ENCODE data around the gene MTHFD1L. TPM values are rescaled to one million over a fixed set of nuclear protein-coding genes. Genes with fewer than 3 reads are reported as not detected.

Gene MTHFD1L
- total RNA-seq, 1 donor from 2014 or later = 59.1 TPM

GRCh38 chr6:151096255-151096612 is 230.7 kb downstream of the MTHFD1L start:
- no peak overlapping the region for H3K4me3 Mint-ChIP-seq
- no peak for TF ChIP-seq CTCF (IDR thresholded peaks at IDR 0.05; ENCODE audit: unreplicated experiment)
- peak overlapping the region; percentile 65 for H3K27ac Mint-ChIP-seq
- no peak for DNase-seq (ENCODE audit: low spot score in 2 of 2, unreplicated experiment in 2 of 2)
- peaks cover 37% of the 10 kb centered on the region for H3K4me1 Mint-ChIP-seq
- H3K36me3 Mint-ChIP-seq = peaks cover 32% of the 10 kb centered on the region
- peaks cover 4% of the 10 kb centered on the region for H3K9me3 Mint-ChIP-seq
- H3K27me3 Mint-ChIP-seq (ENCODE audit: low read depth) = no peaks in the 10 kb centered on the region

DNA sequence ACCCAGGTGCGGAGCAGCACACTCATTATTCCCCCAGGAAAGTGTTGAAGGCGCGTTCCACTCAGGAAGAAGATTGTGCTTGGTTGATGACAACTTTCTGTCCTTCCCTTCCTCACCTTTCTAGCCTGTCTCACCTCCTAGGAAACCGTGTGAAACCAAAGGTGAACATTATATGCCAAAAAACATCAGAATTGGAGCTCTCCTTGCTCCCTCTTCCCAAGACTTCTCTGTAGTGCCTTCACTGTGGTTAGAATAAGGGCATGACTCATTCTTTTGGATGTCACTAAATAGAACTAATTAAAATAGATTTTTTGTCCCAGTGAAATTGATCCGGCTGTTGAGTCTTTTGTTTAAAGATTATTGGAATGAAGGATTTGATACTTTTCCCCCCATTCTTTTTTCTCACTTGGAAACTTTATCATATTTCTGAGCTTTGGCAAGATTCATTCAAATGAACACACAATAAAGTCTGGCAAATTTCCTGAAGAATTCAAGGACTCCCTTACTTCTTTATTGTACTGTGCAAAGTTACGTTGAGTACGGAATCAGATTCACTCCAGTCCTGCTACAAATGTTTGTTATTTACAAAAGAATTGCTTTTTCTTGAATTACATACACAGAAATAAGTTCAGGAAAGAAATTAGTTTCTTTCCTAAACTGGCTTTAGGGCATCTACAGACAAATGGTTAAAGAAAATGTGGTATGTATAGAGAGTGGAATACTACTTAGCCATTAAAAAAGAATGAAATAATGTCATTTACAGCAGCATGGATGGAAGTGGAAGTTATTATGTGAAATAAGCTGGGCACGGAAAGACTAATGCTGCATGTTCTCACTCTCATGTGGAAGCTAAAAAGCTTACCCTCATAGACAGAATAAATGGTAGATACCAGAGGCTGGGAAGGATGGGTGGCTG is 231.4 kb downstream of the MTHFD1L start:
- no peak for DNase-seq (ENCODE audit: low spot score in 2 of 2, unreplicated experiment in 2 of 2)
- Mint-ChIP-seq H3K9me3 (peaks cover 4% of the 10 kb centered on the region), H3K4me3 (no peak overlapping the region), H3K27ac (peak overlapping the region; percentile 65), H3K36me3 (peaks cover 32% of the 10 kb centered on the region), H3K27me3 (ENCODE audit: low read depth) (no peaks in the 10 kb centered on the region), H3K4me1 (peaks cover 38% of the 10 kb centered on the region)
- no peak for TF ChIP-seq CTCF (IDR thresholded peaks at IDR 0.05; ENCODE audit: unreplicated experiment)

GRCh38 chr6:151098166-151098565 is 232.7 kb downstream of the MTHFD1L start:
- peaks cover 33% of the 10 kb centered on the region for H3K4me1 Mint-ChIP-seq
- H3K27me3 Mint-ChIP-seq (ENCODE audit: low read depth) = no peaks in the 10 kb centered on the region
- no peak for TF ChIP-seq CTCF (IDR thresholded peaks at IDR 0.05; ENCODE audit: unreplicated experiment)
- no peak overlapping the region for H3K4me3 Mint-ChIP-seq
- H3K9me3 Mint-ChIP-seq = peaks cover 4% of the 10 kb centered on the region
- DNase-seq (ENCODE audit: low spot score in 2 of 2, unreplicated experiment in 2 of 2) = no peak
- no peak overlapping the region for H3K27ac Mint-ChIP-seq
- H3K36me3 Mint-ChIP-seq = peaks cover 26% of the 10 kb centered on the region

- no peak overlapping the region for H3K4me3 Mint-ChIP-seq
- no peak for TF ChIP-seq CTCF (IDR thresholded peaks at IDR 0.05; ENCODE audit: unreplicated experiment)
- H3K27ac Mint-ChIP-seq = peak overlapping the region; percentile 89
- DNase-seq (ENCODE audit: low spot score in 2 of 2, unreplicated experiment in 2 of 2) = no peak
- H3K4me1 Mint-ChIP-seq = peaks cover 26% of the 10 kb centered on the region
- H3K36me3 Mint-ChIP-seq = peaks cover 17% of the 10 kb centered on the region
- no peaks in the 10 kb centered on the region for H3K27me3 Mint-ChIP-seq (ENCODE audit: low read depth)
- peaks cover 4% of the 10 kb centered on the region for H3K9me3 Mint-ChIP-seq
Observed at GRCh38 chr6:151100326-151100725, 234.8 kb downstream of the MTHFD1L start.

DNA sequence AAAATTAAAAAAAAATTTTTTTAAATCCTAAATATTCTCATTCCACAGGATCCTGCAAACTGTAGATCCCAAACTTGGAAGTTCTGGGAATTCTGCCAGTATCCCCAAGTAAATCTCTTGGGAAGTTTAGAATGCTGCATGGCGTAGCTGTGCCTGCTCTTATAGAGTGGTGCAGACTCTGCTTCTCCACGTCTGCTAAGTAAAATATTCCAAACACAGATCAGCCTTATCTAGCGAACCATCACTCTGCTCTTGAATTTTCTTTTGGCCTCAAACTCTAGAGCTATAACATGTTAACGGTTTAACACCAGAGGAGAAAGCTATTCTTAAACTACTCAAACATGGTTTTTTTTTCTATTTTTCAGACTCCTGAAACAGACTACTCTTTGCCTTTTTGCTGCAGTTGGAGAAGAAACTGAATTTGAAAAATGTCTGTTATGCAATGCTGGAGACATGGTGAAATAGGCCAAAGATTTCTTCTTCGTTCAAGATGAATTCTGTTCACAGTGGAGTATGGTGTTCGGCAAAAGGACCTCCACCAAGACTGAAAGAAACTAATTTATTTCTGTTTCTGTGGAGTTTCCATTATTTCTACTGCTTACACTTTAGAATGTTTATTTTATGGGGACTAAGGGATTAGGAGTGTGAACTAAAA is 235.8 kb downstream of the MTHFD1L start:
- peak overlapping the region; percentile 89 for H3K27ac Mint-ChIP-seq
- H3K27me3 Mint-ChIP-seq (ENCODE audit: low read depth) = no peaks in the 10 kb centered on the region
- H3K4me1 Mint-ChIP-seq = peaks cover 23% of the 10 kb centered on the region
- no peak for TF ChIP-seq CTCF (IDR thresholded peaks at IDR 0.05; ENCODE audit: unreplicated experiment)
- H3K36me3 Mint-ChIP-seq = peaks cover 16% of the 10 kb centered on the region
- no peak overlapping the region for H3K4me3 Mint-ChIP-seq
- peaks cover 4% of the 10 kb centered on the region for H3K9me3 Mint-ChIP-seq
- DNase-seq (ENCODE audit: low spot score in 2 of 2, unreplicated experiment in 2 of 2) = no peak

Measured in mesothelial cell of epicardium (in vitro differentiated cells).